Measurements from ENCODE around the gene PSMA5.
A peak's percentile ranks its signal among the peaks of the same experiment; 100 is the strongest.
"Not testable (repeated sequence)": the region's sequence is repeated elsewhere in the genome, so short reads cannot be mapped to it uniquely, and the experiment has no call there.

The PSMA5 gene

GRCh38 chr1:109392037-109392787 is 34.0 kb downstream of the PSMA5 start:
- no peak for DNase-seq (ENCODE audit: low read depth)

GRCh38 chr1:109391626-109392025 is 34.6 kb downstream of the PSMA5 start:
- DNase-seq (ENCODE audit: low read depth) = no peak

- DNase-seq (ENCODE audit: low read depth) = no peak
These were observed 35.1 kb downstream of the PSMA5 start for GRCh38 chr1:109391157-109391556.

DNA sequence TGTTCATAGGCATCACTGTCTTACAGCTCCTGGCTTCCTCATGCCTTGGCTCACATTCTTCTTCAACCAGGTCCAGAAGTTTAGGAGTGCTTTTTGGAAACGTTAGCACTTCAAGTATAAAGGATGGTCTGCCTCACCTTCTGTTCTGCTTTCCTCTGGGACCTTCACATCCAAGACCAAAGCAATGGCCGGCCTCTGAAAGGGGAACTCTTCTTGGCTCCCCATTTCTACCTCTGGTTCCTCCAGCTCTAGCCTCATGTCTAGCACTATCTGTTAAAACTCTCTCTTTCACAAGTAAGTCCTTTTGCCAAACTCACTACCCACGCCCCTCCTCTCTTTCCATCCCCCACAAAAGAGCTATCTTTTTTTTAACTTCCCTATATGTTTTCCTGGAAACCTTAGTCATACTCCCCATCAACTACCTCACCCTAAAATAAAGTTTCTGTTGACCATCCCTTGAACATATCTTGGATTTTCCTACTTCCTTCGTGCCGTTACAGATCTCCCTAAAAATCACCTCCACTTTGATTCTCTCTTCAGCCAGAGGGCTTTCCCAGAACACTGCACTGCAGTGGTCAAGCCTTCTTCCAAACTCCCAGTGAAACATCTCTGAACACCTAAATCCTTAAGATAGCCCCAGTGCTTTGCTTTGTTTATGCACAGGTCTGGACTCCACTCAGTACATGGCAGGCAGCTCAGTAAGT is 36.5 kb downstream of the PSMA5 start:
- DNase-seq (ENCODE audit: low read depth) = no peak

DNA sequence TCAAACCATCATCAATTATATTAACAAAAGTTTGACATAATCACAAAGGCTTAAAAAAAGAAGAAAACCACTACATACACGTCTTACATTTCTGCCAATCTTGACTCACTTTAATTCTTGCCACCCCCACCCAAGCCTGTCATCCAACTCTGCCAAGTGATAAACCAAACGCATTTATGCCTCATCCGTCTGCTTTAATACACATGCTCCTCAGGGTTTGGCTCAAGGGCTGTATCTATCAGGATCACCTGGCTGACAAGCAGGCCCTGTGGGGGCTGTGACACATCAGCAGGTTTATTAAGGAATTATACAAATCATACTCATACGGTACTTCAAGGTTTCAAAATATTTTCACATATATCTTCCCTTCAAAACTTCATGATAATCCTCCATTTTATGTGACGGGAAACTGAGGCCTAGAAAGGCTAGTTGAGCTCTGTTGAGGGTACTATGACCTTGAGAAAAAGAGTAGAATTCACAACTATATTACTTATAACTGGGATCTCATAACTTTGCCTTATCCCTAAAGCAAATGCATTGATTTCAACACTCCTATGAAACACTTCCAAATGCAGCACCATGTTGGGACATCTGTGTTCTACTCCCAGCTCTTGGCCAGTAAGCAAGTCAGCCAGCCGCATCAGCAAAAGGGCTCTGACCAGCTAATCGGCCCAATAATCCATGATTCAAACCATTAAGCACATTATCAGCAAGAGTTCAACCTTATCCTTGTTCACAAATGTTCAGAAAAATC is 37.2 kb downstream of the PSMA5 start:
- DNase-seq (ENCODE audit: low read depth) = no peak

GRCh38 chr1:109388208-109388711 is 38.0 kb downstream of the PSMA5 start:
- DNase-seq (ENCODE audit: low read depth) = no peak

DNA sequence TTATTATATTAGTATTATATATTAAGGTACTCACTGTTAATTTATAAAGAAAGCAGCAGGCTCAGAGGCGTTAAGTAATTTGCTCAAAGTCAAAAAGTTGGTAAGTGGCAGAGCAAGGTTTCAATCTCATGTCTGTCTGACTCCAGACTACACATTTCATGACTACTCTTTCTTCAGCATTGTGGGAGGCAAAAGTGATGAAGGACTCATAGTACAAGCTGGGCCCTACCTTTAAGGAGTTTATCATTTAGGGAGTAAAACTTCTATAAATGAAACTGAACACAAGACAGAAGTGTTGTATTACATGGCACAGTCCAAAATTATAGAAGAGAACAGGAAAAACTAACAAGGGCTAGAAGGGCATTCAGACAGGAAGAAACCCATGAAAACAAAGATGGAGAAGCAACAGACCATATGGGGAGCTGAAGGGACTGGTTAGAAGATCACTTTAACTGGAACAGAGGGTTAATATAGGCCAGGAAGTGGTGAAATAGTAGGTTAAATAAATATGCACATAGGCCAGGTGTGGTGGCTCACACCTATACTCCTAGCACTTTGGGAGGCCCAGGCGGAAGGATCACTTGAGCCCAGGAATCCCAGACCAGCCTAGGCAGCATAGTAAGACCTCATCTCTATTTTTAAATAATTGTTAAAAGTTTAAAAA is 40.1 kb downstream of the PSMA5 start:
- no peak for DNase-seq (ENCODE audit: low read depth)

DNA sequence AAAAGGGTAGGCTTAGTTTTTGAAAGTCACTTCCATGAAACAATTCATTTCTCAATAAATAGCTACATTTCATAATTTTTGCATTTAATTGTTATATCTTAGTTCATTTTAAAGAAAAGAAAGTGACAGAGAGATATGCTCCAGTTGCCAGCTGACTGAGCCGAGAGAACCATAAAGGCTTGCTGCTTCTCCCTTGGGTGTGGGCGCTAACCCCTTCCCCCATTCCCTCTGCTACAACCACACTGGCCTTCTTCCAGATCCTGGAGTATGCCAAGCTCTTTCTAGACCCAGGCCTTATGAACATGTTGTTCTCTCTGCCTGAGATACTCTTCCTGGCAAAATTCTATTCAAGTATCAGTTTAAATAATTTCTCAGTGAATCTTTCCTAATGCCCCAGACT is 40.8 kb downstream of the PSMA5 start:
- peak; percentile 57 for DNase-seq (ENCODE audit: low read depth)

- DNase-seq (ENCODE audit: low read depth) = no peak
These were observed 42.4 kb downstream of the PSMA5 start for GRCh38 chr1:109383854-109384253.

DNA sequence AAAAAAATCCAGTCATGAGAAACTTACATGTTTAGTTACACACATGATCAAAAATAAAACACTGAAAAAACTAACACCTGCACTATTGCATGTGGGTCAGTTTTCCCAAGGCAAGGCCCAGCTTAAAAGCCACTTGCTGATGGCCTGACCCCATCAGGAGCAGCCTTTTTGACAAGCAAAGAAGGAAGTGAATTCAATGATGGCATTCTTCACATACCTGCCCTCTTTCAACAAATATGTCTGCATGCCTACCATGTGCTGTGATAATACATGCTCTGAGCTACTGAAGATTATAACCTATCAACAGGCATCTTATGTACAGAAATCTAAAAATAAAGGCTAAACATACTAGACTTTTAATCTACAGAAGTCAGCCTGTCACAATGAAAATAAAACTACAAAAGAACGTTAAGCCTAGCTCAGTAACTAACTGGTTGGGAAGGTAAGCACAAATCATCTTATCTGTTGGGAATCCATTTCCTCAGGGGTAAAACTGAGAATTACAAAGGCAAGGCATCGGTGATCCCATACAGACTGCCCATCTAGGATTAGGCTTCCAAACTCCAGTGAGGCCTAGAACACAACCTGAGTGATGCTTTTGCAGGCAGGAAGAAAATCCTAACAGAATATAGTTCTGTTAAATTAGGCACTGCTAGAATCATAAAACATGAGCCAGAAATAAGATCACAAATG is 43.0 kb downstream of the PSMA5 start:
- no peak for DNase-seq (ENCODE audit: low read depth)

DNA sequence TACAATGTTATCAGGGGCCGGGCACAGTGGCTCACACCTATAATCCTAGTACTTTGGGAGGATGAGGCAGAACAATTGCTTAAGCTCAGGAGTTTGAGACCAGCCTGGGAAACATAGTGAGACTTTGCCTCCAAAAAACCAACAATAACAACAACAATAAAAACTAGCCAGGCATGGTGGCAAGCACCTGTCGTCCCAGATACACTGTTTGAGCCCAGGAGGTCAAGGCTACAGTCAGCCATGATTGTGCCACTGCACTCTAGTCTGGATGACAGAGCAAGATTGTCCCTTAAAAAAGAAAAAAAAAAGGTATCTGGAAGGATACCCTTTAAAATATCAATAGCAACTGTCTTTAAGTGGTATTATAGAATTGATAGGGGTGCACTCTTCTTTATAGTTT is 44.7 kb downstream of the PSMA5 start:
- no peak for DNase-seq (ENCODE audit: low read depth)

DNA sequence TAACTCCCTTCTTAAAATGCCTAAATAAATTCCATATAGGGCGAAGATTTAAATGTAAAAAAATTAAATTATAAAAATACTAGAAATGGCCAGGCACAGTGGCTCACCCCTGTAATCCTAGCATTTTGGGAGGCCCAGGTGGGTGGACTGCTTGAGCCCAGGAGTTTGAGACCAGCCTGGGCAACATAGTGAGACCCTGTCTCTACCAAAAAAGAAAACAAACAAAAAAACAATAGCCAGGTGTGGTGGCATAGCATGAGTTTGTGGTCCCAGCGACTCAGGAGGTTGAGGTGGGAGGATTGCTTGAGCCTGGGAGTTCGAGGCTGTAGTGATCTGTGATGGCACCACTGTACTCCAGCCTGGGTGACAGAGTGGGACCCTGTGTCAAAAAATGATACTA is 46.3 kb downstream of the PSMA5 start:
- DNase-seq (ENCODE audit: low read depth) = no peak

DNA sequence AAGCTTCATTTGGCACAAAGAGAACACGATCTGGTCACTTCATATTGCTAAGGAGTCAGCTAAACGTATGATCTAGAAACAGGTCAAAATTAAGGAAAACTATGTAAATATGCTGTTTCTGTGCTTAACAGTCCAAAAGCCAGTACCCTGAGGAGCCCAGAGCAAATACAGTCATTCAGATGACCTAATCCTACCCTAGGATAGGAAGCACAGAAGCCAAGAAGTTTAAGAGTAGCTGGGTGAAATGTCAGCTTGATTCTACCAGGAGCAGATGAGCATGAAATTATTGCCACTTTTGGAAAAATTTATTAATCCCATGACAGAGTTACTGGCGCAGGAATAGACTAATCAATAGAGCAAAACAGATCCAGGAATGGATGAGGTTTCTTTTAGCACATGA is 46.8 kb downstream of the PSMA5 start:
- DNase-seq (ENCODE audit: low read depth) = no peak

DNA sequence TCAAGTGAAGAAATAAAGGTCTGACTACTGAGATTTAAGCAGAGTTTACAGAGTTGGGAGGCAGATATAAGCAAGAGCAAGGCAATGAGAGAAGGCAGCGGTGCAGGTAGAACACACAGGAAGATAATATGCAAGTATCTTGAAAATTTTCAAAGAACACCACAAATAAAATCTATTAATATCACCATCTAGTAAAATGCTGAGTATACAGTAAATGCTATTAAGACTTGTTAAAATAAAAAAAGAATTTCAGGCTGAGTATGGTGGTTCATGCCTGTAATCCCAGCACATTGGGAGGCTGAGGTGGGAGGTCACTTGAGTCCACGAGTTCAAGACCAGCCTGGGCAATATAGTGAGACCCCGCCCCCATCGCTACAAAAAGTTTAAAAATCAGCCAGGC is 48.5 kb downstream of the PSMA5 start:
- DNase-seq (ENCODE audit: low read depth) = no peak

DNA sequence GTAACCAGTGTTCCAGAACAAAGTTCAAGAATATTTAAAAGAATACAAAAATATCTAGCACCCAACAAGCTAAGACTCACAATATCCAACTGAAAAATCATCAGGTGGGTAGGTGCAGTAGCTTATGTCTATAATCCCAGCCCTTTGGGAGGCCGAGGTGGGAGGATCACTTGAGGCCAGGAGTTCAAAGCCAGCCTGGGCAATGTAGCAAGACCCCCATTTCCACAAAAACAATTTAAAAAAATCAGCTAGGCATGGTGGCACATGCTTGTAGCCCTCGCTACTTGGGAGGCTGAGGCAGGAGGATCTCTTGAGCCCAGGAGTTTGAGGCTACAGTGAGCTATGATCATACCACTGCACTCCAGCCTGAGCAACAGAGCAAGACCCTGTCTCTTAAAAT is 52.6 kb downstream of the PSMA5 start:
- not testable (repeated sequence) for DNase-seq (ENCODE audit: low read depth)

GRCh38 chr1:109373126-109373525 is 53.1 kb downstream of the PSMA5 start:
- DNase-seq (ENCODE audit: low read depth) = no peak

DNA sequence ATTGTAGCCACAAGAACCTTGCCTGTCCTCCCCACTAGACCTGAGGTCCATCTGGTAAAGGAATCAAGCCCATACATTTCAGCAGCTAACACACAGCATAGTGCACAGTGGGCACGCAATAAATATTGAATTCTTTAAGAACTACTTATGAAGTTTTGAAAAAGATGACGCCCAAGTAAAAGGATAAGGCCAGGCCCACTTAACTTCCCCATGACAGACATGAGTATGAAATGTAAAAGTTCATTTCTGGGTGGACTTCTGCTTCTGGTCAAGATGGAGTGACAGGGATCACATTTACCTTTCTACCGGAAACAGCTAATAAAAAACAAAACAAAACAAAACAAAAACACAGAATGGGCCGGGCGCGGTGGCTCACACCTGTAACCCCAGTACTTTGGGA is 54.0 kb downstream of the PSMA5 start:
- DNase-seq (ENCODE audit: low read depth) = no peak

GRCh38 chr1:109371341-109371739 is 54.9 kb downstream of the PSMA5 start:
- DNase-seq (ENCODE audit: low read depth) = peak; percentile 56

DNA sequence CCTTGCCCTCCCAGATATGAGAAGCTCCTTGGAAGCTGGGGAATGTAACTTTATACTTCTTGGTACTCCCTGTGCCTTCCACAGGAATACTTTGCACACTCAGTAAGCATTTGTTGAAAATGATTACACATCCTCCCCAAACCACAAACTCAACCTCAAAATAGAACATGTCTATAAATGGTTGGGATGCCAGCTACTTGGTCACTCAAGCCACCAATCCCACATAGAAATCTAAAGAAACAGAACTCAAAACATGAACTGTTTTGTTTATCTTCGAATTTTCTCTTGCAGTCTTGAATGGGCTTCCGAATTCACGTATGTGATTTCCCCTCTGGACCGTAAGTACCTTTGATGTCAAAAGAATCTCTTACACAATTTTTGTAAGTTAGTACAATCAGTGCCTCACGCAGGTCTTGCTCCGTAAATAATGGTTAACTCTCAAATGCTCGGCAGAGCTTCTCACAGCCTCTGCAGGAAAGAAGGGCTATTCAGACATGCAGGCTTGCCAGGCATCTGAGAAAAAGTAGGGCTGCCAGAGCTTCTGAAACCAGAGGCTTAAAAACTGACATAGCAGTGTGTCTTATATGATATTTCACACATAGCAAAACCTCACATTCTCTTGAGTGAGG is 55.4 kb downstream of the PSMA5 start:
- peak; percentile 78 for DNase-seq (ENCODE audit: low read depth)

- DNase-seq (ENCODE audit: low read depth) = no peak
These were observed 57.0 kb downstream of the PSMA5 start for GRCh38 chr1:109369167-109369746.

GRCh38 chr1:109368464-109368863 is 57.8 kb downstream of the PSMA5 start:
- DNase-seq (ENCODE audit: low read depth) = no peak
